Measurements from ENCODE around the gene FUT8.
"Not testable (repeated sequence)": the region's sequence is repeated elsewhere in the genome, so short reads cannot be mapped to it uniquely, and the experiment has no call there.

Gene FUT8

DNA sequence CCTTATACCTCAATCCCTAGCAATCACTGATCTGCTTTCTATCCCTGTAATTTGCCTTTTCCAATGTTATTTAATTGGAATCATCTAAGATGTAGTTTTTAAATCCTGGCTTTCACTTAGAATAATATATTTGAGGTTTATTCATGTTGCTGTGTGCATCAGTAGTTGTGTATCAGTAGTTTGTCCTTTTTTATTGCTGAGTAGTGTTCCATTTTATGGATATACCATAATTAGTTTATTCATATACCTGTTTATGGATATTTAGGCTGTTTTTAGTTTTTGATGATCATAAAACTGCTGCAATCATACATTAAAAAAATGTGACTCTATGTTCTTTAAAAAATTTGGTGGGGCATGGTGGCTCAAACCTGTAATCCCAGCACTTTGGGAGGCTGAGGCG, 43.7 kb downstream of the FUT8 start:
- no peak for DNase-seq

DNA sequence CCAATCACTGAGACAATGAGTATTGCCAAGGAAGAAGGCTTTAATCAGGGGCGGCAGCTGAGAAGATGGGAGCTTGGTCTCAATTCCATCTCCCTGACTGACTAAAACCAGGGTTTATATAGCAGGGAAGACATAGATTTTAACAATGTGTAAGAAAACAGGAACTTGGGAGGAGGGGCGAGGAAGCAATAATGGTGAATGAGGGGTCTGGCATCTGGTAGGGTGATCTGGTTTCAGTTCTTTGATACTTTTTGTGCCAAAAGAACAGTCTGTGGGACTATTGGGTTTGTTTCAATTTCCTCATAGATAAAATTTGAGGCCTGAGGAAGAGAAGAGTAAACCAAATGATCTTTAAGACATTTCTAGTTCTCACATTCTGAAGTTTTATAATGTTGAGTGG, 49.2 kb downstream of the FUT8 start:
- DNase-seq, result no peak

DNA sequence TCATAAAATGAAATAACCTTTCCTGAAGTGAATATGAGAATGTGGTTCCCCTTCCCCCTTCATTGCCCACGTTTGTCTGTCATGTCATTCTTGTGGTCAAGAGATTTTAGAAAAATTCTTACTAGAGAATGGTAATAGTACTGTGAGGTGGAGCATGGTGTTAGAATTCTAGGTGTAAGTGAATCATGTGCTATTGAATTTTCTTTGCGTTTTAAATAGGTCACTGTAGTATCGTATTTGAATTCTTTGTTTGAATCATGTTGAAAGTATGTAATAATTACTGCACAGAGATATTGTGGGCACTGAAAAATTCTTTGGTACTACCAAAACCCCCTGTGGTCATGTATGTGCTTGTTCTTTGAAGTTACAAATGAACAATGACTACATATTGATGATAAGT, 49.9 kb downstream of the FUT8 start:
- DNase-seq, result no peak

DNA sequence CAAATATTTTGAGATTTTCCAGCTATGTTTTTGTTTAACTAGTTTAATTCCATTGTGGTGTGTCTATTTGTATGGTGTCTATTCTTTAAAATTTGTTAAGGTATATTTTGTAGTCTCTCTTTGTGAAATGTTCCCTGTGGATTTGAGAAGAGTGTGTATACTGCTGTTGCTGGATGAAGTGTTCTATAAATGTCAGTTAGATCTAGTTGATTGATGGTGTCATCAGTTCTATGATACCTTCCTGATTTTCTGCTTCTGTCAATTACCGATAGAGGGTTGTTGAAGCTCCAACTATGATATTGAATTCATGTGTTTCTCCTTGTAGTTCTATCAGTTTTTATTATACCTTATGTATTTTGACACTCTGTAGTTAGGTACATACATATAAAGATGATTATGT, 53.1 kb downstream of the FUT8 start:
- no peak for DNase-seq

DNA sequence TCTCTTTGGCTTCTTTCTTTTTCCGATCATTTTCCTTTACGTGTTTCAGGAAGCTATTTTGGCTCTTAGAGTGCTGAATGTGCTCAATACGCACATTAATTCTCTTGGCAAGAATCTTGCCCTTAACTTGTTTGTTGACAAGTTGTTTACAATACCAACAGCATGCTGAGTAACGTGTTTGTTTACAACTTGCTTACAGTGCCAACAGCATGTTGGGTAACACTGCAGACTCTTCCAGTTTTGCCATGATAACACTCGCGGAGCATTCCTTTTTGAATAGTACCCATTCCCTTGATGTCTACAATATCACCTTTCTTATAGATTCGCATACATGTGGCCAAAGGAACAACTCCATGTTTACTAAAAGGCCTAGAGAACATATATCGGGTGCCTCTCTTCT, 55.4 kb downstream of the FUT8 start:
- not testable (repeated sequence) for DNase-seq

DNA sequence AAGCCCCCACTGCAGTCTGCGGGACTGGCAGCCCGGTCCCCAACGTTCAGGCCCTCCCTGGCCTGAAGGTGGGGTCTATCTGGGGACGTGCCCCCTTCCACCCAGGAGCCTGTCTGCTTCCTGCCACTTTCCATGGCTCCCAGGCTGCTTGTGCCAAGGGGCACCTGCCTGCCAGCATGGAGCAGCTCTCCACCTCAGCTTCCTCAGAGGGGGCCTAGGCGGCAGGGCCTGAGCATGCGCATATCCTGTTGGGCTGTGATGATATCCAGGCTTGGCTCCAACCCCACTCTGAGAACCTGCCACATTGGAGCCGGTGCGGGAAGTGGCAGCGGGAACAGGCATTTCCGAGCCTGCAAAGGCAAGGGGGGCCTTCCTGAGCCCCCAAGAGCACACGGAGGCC, 57.4 kb downstream of the FUT8 start:
- no peak for DNase-seq

DNA sequence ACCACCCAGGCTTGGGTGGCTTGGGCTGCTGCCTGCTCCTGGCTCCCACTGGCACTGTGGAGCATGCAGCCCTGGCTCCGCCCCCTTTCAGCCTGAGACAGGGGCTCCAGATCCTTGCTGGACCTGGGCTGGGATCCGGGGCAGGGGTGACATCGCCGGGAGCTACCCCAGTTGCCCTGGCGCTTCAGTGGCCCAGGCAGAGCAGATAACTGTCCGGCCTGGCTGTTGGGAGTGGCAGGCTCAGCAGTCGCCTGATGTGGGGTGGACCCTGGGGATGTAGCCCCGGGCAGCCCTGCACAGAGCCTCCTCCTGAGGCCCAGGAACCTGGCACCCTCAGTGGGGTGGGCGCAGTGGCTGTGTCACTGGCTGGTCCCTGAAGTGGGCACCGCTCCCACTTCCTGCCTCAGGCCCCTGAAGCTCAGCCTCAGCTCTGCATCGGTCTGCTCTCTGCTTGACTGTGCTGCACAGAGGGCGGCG, 57.9 kb downstream of the FUT8 start:
- no peak for DNase-seq

DNA sequence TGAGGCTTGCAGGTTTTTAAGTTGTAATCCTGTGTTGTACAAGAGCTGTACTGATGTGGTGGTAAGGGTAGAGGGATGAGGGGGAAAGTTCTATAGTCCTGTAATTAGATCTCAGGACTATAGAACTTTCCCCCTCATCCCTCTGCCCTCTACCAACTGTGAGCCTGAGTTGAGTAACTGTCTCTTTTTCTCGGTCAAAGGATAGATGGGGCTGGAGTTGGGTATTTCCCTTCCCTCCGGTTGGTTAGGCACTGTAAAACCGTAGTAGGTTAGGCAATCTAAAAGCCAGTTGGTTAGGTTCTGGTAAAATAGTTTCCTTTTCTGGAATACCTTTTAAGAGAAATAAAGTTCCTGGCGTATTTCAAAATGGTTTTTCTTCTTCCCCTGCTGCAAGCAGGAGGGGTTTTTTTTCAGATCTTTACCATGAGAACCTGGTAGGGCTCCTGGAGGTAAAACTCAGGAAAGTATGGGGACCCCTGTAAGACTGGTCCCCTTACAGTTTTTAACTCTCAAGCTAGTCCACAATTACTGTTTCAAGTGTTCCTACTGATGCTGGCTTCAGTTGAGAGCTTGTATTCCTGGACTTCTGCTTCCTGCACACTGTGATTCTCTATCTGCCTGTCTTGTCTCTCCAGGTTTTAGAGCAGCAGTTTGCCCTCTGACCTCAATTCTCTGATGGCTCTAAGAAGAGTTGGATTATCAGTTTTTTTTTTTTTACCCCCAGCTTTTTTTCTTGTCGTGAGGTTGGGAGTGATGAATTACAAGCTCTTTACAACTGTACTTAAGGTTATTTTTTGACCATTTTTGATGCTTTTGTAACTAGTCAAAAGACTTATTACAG, 58.7 kb downstream of the FUT8 start:
- DNase-seq, result no peak

DNA sequence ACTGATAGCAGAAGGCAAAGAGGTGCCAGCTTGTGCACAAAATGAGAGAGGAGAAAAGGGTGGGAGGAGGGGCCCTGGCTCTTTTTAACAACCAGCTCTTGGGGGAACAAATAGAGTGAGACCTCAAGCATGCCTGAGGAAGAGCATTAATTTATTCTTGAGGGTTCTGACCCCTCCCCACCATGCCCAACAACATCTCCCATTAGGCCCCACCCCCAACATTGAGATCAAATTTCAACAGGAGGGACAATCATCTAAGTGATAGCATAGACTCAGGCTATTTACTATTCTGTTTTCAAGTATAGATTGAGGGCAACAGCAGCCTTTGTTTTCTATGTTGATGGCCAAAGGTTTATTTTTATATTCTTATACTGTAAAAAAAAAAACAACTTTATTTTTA, 59.7 kb downstream of the FUT8 start:
- no peak for DNase-seq

DNA sequence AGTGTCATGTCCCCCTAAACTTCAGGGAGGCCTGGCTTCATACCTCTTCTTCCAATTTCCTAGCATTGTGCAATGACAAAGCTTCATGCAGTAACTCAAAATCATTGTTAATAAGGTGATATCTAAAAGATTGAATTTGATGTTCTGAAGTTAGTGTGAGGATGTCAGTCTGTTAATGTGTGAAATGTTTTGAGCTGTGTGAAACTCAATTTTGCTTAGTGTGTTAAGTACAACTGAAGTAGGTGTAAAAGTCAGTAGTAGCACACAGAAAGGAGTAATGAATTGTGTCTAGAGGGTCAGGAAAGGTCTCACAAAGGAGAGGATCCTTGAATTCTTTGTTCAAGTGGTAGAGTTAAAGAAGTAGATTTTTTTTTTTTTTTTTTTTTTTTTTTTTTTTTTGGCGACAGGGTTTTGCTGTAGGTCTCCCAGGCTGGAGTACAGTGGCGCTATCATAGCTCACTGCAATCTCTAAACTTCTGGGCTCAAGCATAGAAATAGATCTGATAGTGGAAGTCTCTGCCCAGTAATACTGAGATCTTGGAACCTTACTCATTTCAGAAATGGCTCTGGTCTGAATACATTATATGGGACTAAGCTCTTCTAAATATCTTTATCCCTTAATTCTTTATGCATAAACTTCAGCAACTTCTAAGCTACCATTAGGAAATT, 63.9 kb downstream of the FUT8 start:
- no peak for DNase-seq

DNA sequence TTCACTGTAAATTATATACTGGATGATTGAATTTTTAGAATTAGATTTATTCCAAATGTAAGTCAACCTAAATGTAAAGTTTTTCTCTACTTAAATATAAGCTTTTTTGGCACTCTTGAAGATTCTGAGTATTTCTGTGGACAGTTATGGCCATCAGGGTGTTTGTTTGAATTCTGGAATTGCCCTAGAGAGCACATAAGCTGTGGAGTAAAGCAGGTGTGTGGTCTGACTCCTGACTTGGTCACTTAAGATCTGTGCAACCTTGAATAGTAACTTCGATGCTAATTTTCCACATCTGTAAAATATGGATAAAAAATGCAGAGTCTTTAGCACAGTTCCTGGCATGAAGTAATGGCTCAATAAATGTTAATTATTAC, 64.4 kb downstream of the FUT8 start:
- DNase-seq, result no peak

DNA sequence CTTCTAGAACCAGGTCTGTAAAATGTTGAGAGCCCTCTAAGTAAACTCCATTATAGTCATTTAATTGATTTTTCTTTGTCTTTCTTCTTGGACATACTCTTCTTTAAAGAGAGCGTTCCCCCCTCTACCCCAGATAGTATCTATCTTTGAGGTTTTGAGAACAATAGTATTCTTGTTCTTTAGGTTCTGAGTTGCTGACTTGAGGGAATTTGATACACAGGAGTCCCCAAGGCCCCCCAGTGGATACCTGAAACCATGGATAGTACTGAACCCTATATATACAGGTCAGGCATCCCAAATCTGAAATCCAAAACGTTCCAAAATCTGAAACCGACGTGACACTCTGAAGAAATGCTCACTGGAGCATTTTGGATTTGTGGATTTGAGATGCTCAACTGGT, 65.5 kb downstream of the FUT8 start:
- DNase-seq, result no peak

DNA sequence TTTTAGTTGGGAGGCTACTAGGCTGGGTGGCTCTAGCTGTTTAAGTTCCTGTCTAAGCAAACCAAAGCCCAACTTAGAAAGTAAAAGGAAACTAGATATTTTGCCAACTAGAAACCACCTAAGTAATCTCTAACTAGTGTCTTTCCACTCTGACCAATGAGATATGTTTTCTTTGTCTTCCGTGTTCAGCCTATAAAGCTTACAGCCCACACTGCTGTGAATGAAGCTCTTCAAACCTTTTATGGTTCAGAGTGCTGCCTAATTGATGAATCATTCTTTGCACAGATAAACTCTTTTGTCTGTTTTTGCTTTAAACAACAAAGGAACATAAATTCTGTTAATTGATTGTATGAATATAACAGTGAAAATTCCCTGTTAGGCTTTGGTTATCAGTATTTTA, 66.1 kb downstream of the FUT8 start:
- peak; percentile 17 for DNase-seq

DNA sequence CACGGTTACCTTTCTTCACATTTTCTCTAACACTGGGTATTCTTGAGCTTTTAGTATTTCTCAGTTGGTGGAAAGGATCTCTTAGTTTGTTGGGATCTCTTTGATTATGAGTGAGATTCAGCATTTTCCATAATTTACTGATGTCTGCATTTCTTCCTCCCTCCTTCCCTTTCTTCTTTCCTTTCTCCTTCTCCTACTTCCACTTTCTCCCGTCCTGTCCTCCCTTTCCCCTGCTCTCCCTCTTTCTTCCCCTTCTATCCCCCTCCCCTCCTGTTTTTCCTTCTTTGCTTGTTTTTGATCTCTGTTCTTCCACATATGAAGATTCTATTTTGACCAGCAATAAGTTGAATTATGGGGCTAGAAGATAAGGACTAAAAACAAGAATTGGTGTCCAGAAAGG, 66.9 kb downstream of the FUT8 start:
- no peak for DNase-seq

DNA sequence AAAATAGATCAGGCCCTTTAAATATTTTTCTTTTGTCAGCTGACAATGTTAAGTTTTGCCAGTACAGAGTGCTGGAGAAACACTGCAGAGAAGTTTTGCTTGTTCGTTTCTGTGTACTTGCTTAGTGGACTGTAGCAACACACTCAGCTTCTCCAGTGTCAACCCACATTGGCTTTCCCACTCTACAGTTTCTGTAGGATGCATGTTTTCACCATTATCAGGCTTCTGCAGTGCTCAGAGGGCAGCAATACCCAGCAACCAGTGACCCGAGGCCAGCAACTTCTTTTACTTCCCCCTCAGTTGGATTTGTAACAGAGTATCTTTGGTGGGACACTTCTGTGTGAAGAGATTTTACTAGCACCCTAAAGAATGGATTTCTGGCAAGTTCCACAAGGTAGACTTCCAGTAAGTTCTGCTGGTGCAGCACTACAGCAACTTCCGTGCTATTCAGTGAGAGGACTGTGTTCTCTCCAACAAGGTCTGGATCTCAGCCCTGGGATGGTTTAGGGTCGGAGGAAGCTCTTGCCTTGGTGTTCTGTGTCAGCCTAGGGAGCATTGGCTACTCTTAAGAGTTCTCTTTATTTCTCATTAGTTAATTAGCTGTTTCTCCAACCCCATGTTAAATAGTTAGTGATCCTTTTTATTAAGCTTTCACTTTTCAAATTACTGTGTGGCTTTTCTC, 70.4 kb downstream of the FUT8 start:
- DNase-seq, result no peak

DNA sequence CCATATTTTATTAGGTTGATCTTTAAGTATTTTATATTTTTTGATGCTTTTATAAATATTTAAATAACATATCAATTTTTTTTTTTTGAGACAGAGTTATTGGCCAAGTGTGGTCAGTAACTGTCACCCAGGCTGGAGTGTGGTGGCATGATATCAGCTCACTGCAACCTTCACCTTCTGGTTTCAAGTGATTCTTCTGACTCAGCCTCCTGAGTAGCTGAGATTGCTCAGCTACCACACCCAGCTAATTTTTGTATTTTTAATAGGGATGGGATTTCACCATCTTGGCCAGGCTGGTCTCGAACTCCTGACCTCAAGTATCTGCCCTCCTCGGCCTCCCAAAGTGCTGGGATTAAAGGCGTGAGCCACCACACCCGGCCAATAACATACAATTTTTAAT, 71.1 kb downstream of the FUT8 start:
- DNase-seq, result no peak

DNA sequence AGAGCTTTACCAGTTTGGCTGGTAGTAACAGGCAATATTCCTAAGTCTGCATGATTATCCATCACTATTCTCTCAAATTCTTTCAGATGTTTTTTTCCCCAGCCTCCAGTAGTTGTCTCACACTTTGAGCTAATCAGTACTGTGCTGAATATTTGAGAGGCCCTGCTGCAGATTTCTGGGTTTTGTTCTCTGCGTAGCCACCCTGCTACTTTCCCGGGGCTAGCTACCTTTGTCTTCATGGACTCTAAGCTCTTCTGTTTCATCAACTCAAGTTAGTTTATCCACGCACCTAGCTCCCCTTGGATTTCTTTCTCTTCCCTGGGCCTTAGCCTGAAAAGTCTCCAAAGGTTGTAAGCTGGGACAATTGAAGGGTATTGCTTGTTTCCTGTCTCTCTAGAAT, 73.0 kb downstream of the FUT8 start:
- DNase-seq, result no peak

DNA sequence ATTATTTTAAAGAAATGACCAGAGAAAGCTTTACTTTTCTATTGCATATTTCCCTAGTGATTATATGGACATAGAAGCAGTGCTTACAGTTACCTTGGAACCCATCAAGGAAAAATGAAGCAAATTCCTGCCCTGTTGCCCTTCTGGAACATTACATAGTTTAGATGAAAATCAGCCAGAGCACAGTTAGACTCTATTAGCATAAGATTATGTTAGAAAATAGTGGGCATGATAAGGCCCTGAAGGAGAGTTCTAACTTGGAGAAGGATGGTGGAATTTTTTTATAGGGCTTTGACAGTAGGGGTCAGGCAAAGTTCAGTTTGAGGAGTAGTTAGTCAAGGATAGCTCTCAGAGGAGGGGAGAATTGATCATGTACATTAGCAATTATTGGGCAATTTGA, 74.3 kb downstream of the FUT8 start:
- no peak for DNase-seq

DNA sequence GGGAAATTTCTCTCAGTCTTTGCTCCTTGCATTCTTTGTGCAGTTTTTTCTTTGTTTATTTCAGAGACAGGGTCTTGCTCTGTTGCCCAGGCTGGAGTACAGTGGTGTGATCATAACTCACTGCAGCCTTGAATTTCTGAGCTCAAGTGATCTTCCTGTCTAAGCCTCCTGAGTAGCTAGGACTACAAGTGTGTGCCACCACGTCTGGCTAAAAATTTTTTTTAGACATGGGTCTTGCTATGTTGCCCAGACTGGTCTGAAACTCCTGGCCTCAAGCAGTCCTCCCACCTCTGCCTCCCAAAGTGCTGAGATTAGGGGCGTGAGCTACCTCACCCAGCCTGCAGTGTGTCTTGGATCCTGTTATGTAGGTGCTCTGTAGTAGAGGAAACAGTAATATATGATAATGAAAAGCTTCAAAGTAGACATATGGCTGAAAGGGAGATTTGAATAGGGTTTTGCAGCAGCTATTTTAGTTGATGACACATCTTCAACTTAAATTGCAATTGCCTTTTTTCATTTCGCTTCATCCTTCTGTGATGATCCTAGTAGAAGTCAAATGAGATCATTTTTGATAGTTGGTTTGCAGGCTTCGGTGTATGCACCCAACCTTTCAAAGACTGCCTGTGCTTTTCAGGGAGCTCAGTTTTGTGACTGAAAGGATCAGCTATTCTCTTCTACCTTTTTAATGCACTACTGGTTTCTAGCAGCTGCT, 75.4 kb downstream of the FUT8 start:
- DNase-seq, result no peak

DNA sequence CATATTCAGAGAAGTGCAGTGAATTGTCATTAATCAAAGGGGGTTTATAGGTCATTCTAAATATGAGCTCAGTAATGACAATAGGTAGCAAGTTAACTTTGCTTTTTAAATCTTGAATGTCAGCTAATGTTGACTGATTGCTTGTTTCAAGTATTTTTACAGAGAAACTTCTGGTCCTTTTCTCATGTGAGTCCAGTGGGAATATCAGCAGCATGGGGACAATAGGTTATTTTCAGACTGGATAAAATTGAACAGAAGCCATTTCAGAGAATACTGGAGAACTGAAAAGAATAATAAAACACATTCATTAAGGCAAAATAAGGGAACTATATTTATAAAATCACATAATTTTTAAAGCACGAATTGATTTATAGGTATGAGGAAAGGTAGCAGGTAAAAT, 78.7 kb downstream of the FUT8 start:
- DNase-seq, result no peak

DNA sequence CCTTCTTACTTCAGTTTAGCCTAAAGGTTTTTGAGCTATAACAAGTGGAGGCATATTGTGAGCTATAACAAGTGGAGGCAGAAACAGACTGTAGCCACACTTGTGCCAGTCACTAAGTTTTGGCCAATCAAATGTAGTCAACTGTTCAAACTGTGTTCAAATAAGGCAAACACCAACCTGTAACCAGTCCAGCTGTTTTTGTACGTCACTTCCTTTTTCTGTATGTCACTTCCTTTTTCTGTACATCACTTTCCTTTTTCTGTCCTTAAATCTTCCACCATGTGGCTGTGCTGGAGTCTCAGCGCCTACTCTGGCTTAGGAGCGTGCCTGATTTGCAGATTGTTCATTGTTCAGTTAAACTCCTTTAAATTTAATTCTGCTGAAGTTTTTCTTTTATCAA, 79.7 kb downstream of the FUT8 start:
- DNase-seq, result no peak

DNA sequence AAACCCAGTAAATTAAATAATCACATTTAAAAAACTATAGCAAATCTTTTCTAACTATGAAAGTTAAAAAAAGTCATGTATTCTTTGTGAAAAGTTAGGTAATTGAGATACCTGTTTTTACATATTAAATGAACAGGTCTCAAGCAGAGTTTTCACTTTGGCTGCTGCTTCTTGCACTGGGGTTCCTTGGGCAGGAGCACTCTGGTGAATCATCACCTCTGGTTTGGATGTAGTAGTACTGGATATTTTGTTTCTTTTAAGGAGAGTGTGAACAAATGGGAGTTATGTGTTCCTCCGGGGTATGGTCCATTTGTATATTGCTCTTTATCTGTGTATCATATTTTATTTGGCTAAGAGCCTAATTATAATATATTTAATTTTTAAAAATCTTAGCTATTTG, 82.7 kb downstream of the FUT8 start:
- DNase-seq, result no peak

DNA sequence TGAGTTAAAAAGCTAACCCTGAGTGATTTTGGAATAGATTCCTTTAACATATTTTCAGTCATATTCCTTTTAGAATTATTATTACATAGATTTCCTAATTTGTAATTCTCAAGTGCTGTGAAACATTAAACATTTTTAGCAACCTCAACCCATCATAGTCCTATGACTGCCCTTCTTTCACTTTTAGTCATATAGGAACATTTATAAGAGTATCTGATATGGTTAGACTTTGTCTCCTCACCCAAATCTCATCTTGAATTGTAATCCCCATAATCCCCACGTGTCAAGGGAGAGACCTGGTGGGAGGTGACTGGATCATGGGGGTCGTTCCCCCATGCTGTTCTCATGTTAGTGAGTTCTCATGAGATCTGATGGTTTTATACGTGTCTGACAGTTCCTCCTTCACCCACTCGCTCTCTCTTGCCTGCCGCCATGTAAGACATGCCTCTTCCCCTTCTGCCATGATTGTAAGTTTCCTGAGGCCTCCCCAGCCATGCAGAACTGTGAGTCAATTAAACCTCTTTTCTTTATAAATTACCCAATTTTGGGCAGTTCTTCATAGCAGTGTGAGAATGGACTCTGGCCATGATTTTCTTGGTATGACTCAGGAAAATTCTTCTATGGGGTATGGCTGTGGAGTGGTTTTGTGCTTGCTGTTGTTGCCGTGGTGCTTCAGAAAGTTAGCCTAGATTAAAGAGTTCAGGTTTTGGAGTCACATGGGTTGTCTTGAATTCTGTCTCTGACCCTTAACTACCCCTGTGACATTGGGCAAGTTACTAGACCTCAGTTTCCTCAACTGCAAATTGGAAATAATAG, 83.9 kb downstream of the FUT8 start:
- DNase-seq, result no peak

Measured in CD4-positive, alpha-beta T cell treated with Interleukin-12 subunit alpha and Interleukin-12 subunit beta, for 1 hour (primary cell).